GM06990 (cell line): Measurements from ENCODE around the gene SCIN.

ENCODE experiments used
- DNase-seq: peaks from one replicate; pipeline ENCODE4 v3.0.0-alpha.2; 2011; ENCODE audit not compliant: insufficient read length; ENCODE audit errors: extremely low read depth
- H3K27me3 ChIP-seq: replicated peaks from 2 replicates; pipeline ENCODE4 v1.6.0; 2011; ENCODE audit warnings: low read length; ENCODE audit not compliant: control insufficient read depth, insufficient read depth
- H3K36me3 ChIP-seq: 2 replicates; pipeline ENCODE4 v1.5.1; 2011; ENCODE audit warnings: low read length; ENCODE audit not compliant: control insufficient read depth, insufficient read depth
- H3K4me3 ChIP-seq: replicated peaks from 2 replicates; pipeline ENCODE4 v1.5.1; 2011; ENCODE audit warnings: low read depth, mild to moderate bottlenecking, control low read depth, low read length
- TF ChIP-seq, protein P1 (sequence below): IDR thresholded peaks from 2 replicates; pipeline ENCODE4 v1.5.1; 2011; ENCODE audit warnings: low read length, control low read depth, mild to moderate bottlenecking, inconsistent platforms; ENCODE audit not compliant: insufficient read depth, poor library complexity, severe bottlenecking

The SCIN gene

GRCh38 chr7:12534046-12534445 is 36.5 kb upstream of the SCIN start:
- Histone ChIP-seq H3K4me3 (no peak overlapping the region), H3K27me3 (no peaks in the 10 kb centered on the region), H3K36me3 (no peaks in the 10 kb centered on the region)
- TF ChIP-seq, protein P1, sequence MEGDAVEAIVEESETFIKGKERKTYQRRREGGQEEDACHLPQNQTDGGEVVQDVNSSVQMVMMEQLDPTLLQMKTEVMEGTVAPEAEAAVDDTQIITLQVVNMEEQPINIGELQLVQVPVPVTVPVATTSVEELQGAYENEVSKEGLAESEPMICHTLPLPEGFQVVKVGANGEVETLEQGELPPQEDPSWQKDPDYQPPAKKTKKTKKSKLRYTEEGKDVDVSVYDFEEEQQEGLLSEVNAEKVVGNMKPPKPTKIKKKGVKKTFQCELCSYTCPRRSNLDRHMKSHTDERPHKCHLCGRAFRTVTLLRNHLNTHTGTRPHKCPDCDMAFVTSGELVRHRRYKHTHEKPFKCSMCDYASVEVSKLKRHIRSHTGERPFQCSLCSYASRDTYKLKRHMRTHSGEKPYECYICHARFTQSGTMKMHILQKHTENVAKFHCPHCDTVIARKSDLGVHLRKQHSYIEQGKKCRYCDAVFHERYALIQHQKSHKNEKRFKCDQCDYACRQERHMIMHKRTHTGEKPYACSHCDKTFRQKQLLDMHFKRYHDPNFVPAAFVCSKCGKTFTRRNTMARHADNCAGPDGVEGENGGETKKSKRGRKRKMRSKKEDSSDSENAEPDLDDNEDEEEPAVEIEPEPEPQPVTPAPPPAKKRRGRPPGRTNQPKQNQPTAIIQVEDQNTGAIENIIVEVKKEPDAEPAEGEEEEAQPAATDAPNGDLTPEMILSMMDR: no peak
- DNase-seq: no peak

- TF ChIP-seq, protein P1: no peak
- Histone ChIP-seq H3K27me3 (no peaks in the 10 kb centered on the region), H3K36me3 (no peaks in the 10 kb centered on the region), H3K4me3 (no peak overlapping the region)
- DNase-seq: no peak
Observed at GRCh38 chr7:12539681-12540080, 30.8 kb upstream of the SCIN start.

DNA sequence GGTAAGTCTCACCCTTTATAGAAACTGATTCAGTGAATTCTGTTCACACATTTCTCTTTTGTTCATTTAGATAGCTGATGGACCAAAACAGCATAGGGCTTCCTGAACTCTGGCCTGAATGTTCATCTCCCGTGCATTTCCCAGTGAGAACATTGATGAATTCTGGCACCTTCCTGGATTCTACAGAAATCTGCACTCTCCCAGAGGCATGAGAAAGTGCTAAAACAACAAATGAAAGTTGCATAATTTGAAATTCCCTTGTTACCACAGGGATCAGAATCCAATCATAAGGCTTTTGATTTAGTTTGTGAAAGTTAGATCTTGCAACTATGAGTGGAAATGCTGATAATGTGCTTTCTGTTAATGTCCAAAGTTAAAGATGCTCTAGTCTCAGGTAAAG is 29.7 kb upstream of the SCIN start:
- TF ChIP-seq, protein P1: no peak

DNA sequence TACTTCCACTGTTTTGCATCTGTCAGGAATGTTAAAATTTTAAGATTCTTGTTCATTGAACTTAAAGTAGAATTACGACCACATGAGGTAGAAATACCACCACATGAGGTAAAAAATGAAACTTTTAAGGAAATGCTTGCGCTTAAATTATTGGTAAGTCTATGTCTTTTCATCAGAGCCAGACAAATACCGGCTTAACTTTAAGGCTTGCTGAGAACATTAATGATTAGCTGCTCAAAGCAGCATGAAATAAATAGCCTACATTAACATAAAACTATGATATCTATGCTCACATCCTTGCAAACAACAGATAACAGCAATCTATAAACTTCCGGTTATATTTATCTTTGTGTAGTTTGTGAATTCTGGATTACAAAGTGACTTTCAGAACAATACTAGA is 26.9 kb upstream of the SCIN start:
- no peaks in the 10 kb centered on the region for H3K36me3 ChIP-seq
- no peaks in the 10 kb centered on the region for H3K27me3 ChIP-seq
- TF ChIP-seq, protein P1: no peak
- H3K4me3 ChIP-seq: no peak overlapping the region
- DNase-seq: no peak

More for the DNA sequence above, 29.7 kb upstream of the SCIN start:
- no peak for DNase-seq
- Histone ChIP-seq H3K27me3 (no peaks in the 10 kb centered on the region), H3K4me3 (no peak overlapping the region), H3K36me3 (no peaks in the 10 kb centered on the region)

- no peak for DNase-seq
- TF ChIP-seq, protein P1: no peak
- Histone ChIP-seq H3K4me3 (no peak overlapping the region), H3K36me3 (no peaks in the 10 kb centered on the region), H3K27me3 (no peaks in the 10 kb centered on the region)
Observed at GRCh38 chr7:12549106-12549505, 21.4 kb upstream of the SCIN start.

DNA sequence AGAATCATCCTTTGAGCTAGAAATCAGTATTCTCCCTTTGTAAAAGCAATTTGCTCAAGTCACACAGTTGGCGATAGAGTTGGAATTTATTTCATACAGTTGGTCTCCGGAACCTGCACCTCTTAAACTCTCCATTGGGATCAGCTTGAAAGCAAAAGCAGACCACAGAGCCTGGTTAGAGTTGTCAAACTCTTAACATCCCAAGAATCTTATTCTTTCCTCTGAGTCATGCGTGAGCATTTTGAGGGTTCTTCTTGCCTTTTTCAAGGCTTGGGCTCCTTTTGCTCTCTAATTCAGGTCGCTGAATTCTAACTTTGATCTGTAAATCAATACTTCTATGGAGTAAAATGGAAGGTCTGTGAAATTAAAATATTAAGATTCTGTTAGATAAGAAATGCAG is 19.6 kb upstream of the SCIN start:
- DNase-seq: no peak
- no peaks in the 10 kb centered on the region for H3K27me3 ChIP-seq
- TF ChIP-seq, protein P1: no peak
- no peaks in the 10 kb centered on the region for H3K36me3 ChIP-seq
- H3K4me3 ChIP-seq: no peak overlapping the region
